Endodermal cell (in vitro differentiated cells): Measurements from ENCODE around the gene LRRC27. TPM values are rescaled to one million over a fixed set of nuclear protein-coding genes. Genes with fewer than 3 reads are reported as not detected.

Experiments
- DNase-seq: peaks from one replicate; pipeline ENCODE4 v3.0.0-alpha.2; 2017
- H3K27ac ChIP-seq: 2 replicates; pipeline ENCODE4 v1.5.1; 2013; ENCODE audit warnings: mild to moderate bottlenecking, low read depth, low read length, moderate library complexity
- H3K27me3 ChIP-seq: 2 replicates; pipeline ENCODE4 v1.6.1; 2013; ENCODE audit warnings: mild to moderate bottlenecking, low read length, moderate library complexity; ENCODE audit not compliant: insufficient read depth, control insufficient read depth, poor library complexity, severe bottlenecking
- H3K36me3 ChIP-seq: 2 replicates; pipeline ENCODE4 v1.7.0; 2013; ENCODE audit warnings: mild to moderate bottlenecking, low read length, moderate library complexity; ENCODE audit not compliant: control insufficient read depth, insufficient read depth
- H3K4me1 ChIP-seq: one replicate; pipeline ENCODE4 v1.7.0; 2013; ENCODE audit warnings: low read length; ENCODE audit not compliant: control insufficient read depth, insufficient read depth
- H3K4me3 ChIP-seq: 2 replicates; pipeline ENCODE4 v1.5.1; 2013; ENCODE audit warnings: mild to moderate bottlenecking, low read length, moderate library complexity
- H3K9ac ChIP-seq: 2 replicates; pipeline ENCODE4 v1.6.1; 2013; ENCODE audit warnings: mild to moderate bottlenecking, low read length, moderate library complexity; ENCODE audit not compliant: poor library complexity, severe bottlenecking; ENCODE audit errors: extremely low read depth
- H3K9me3 ChIP-seq: 2 replicates; pipeline ENCODE4 v1.6.1; 2013; ENCODE audit warnings: mild to moderate bottlenecking, low read length, moderate library complexity; ENCODE audit not compliant: control insufficient read depth
- H3K27ac Mint-ChIP-seq: 2 replicates; pipeline ENCODE4 v1.8.0; 2020; ENCODE audit warnings: mixed read lengths
- H3K27me3 Mint-ChIP-seq: 2 replicates; pipeline ENCODE4 v1.8.0; 2021; ENCODE audit warnings: mild to moderate bottlenecking, mixed read lengths; ENCODE audit not compliant: insufficient read depth
- H3K36me3 Mint-ChIP-seq: 2 replicates; pipeline ENCODE4 v1.8.0; 2020; ENCODE audit warnings: low read depth, mixed read lengths
- H3K4me1 Mint-ChIP-seq: 2 replicates; pipeline ENCODE4 v1.8.0; 2020; ENCODE audit warnings: mixed read lengths
- H3K4me3 Mint-ChIP-seq: 2 replicates; pipeline ENCODE4 v1.8.0; 2020; ENCODE audit warnings: mild to moderate bottlenecking, moderate library complexity, mixed read lengths
- H3K9me3 Mint-ChIP-seq: 2 replicates; pipeline ENCODE4 v1.8.0; 2020; ENCODE audit warnings: mild to moderate bottlenecking, mixed read lengths
- CTCF ChIP-seq: fragments of 200-600 bp; sonication (generic); conservative IDR thresholded peaks from 2 replicates; pipeline ENCODE4 v1.5.0; 2021; ENCODE audit warnings: antibody characterized with exemption, mild to moderate bottlenecking
- WGBS, 2 experiments: methylation state at CpG; one replicate each; pipeline versions ENCODE4 v1.1.5 to v1.1.7; 2013; ENCODE audit warnings: missing lambda C conversion rate in 2 of 2, mixed read lengths in 1 of 2; ENCODE audit not compliant: insufficient coverage in 1 of 2, insufficient read length in 1 of 2; 5-methylcytosine and 5-hydroxymethylcytosine counted together
- total RNA-seq, 2 donors: library from RNA; stranded (reverse); fragmentation: NEBNext Ultra II Directional in 1 of 2; extraction: Animal tissue kit (Norgen Biotek cat#: 25700) in 1 of 2; gene quantifications; 2 replicates in 1 of 2; 3 replicates in 1 of 2; pipeline ENCODE4 v1.2.1, GENCODE V29; 2021

Gene LRRC27
- total RNA-seq, 2 donors from 2014 or later = 10.3 to 14.6 TPM

- H3K4me3 Mint-ChIP-seq = no peak overlapping the region
- H3K9me3 Mint-ChIP-seq = no peaks in the 10 kb centered on the region
- H3K27me3 ChIP-seq = no peaks in the 10 kb centered on the region
- no peak for DNase-seq
- H3K4me1 ChIP-seq = no peaks in the 10 kb centered on the region
- no peaks in the 10 kb centered on the region for H3K9me3 ChIP-seq
- 94 to 98% methylated on average over 48 to 53 of the region's 53 CpGs for WGBS, 2 experiments
- peaks cover 19% of the 10 kb centered on the region for H3K4me1 Mint-ChIP-seq
- H3K27me3 Mint-ChIP-seq = no peaks in the 10 kb centered on the region
- peak overlapping the region; percentile 61 for H3K27ac Mint-ChIP-seq
- no peak overlapping the region for H3K9ac ChIP-seq
- peaks cover 7% of the 10 kb centered on the region for H3K36me3 Mint-ChIP-seq
- no peak overlapping the region for H3K4me3 ChIP-seq
- H3K36me3 ChIP-seq = no peaks in the 10 kb centered on the region
- TF ChIP-seq CTCF = no peak
- H3K27ac ChIP-seq = no peak overlapping the region
Measured at GRCh38 chr10:132405463-132405991, 73.5 kb downstream of the LRRC27 start.

- Mint-ChIP-seq H3K27ac (peak overlapping the region; percentile 42), H3K4me1 (peaks cover 17% of the 10 kb centered on the region), H3K4me3 (no peak overlapping the region), H3K36me3 (peaks cover 7% of the 10 kb centered on the region), H3K9me3 (no peaks in the 10 kb centered on the region), H3K27me3 (no peaks in the 10 kb centered on the region)
- no peaks in the 10 kb centered on the region for H3K27me3 ChIP-seq
- 93 to 97% methylated on average over 15 to 17 of the region's 17 CpGs for WGBS, 2 experiments
- no peaks in the 10 kb centered on the region for H3K9me3 ChIP-seq
- no peaks in the 10 kb centered on the region for H3K36me3 ChIP-seq
- no peak overlapping the region for H3K4me3 ChIP-seq
- H3K27ac ChIP-seq = no peak overlapping the region
- H3K9ac ChIP-seq = no peak overlapping the region
- no peak for TF ChIP-seq CTCF
- no peaks in the 10 kb centered on the region for H3K4me1 ChIP-seq
- DNase-seq = no peak
Measured at GRCh38 chr10:132406181-132406580, 74.2 kb downstream of the LRRC27 start.

- WGBS, 2 experiments = 95 to 96% methylated on average over 11 to 15 of the region's 16 CpGs
- Mint-ChIP-seq H3K4me3 (no peak overlapping the region), H3K36me3 (peaks cover 7% of the 10 kb centered on the region), H3K4me1 (peaks cover 20% of the 10 kb centered on the region), H3K9me3 (no peaks in the 10 kb centered on the region), H3K27me3 (no peaks in the 10 kb centered on the region), H3K27ac (peak overlapping the region; percentile 61)
- DNase-seq = no peak
- no peak for TF ChIP-seq CTCF
- Histone ChIP-seq H3K4me1 (no peaks in the 10 kb centered on the region), H3K27me3 (no peaks in the 10 kb centered on the region), H3K27ac (no peak overlapping the region), H3K4me3 (no peak overlapping the region), H3K9me3 (no peaks in the 10 kb centered on the region), H3K36me3 (no peaks in the 10 kb centered on the region), H3K9ac (no peak overlapping the region)
Measured at GRCh38 chr10:132406750-132407149, 74.8 kb downstream of the LRRC27 start.
